Neuron (in vitro differentiated cells): ENCODE data around the gene NAB1.
"Not testable (repeated sequence)": the region's sequence is repeated elsewhere in the genome, so short reads cannot be mapped to it uniquely, and the experiment has no call there.

Source experiments
- H2AFZ ChIP-seq: one replicate; pipeline ENCODE4 v1.6.1; 2013; ENCODE audit warnings: low read depth, mild to moderate bottlenecking, inconsistent platforms, low read length, moderate library complexity
- H3K27me3 ChIP-seq: one replicate; pipeline ENCODE4 v1.6.1; 2013; ENCODE audit warnings: low read length; ENCODE audit not compliant: insufficient read depth
- H3K36me3 ChIP-seq: one replicate; pipeline ENCODE4 v1.6.1; 2013; ENCODE audit warnings: low read length; ENCODE audit not compliant: insufficient read depth
- H3K4me1 ChIP-seq: one replicate; pipeline ENCODE4 v1.6.1; 2013; ENCODE audit warnings: low read length; ENCODE audit not compliant: insufficient read depth
- H3K4me3 ChIP-seq: 2 replicates; pipeline ENCODE4 v1.5.1; 2013; ENCODE audit warnings: mild to moderate bottlenecking, low read length, moderate library complexity
- H3K9me3 ChIP-seq: one replicate; pipeline ENCODE4 v1.6.1; 2013; ENCODE audit warnings: low read length

NAB1 gene

GRCh38 chr2:190685333-190685732, 36.5 kb downstream of the NAB1 start:
- Histone ChIP-seq H2AFZ (no peak overlapping the region), H3K9me3 (no peaks in the 10 kb centered on the region), H3K36me3 (peaks cover 28% of the 10 kb centered on the region), H3K4me1 (no peaks in the 10 kb centered on the region), H3K4me3 (no peak overlapping the region), H3K27me3 (no peaks in the 10 kb centered on the region)

DNA sequence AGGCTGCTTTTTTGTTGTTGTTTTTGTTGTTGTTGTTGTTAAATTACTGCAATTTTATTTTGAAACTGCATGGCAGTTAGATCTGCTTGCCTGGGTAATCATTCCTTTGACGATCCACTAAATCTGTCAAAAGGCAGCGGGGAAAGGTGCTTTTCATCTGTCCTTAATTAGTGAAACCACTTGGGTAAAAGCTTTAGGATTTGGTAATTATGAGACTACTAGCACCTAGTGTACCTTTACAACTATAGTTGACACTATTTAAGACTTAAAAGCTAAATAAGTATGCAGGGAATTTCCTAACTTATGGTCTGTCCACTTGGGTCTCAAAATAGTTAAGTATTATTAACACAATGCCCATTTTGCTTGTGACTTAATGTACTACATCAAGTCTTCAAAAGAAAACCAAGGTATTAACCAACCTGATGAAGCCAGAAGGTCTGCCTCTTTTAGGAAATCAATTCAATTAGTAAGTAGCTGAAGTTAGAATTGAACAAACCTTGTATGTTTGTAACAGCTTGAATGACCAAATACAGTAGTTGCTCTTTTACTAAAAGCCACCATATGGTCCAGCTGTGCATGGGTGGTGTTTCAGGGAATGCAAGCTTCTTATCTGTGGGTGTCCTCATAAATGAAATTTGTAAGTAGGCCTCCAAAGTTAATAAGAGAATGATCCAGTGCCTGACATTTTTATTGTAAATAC, 44.8 kb downstream of the NAB1 start:
- Histone ChIP-seq H3K36me3 (peaks cover 18% of the 10 kb centered on the region), H2AFZ (no peak overlapping the region), H3K4me3 (no peak overlapping the region), H3K9me3 (no peaks in the 10 kb centered on the region), H3K4me1 (peaks cover 6% of the 10 kb centered on the region), H3K27me3 (no peaks in the 10 kb centered on the region)

- Histone ChIP-seq H3K9me3 (no peaks in the 10 kb centered on the region), H3K4me3 (no peak overlapping the region), H3K36me3 (peaks cover 18% of the 10 kb centered on the region), H2AFZ (no peak overlapping the region), H3K27me3 (no peaks in the 10 kb centered on the region), H3K4me1 (peaks cover 6% of the 10 kb centered on the region)
These were observed 45.6 kb downstream of the NAB1 start for GRCh38 chr2:190694479-190694878.

GRCh38 chr2:190695739-190696138, 46.9 kb downstream of the NAB1 start:
- Histone ChIP-seq H3K9me3 (no peaks in the 10 kb centered on the region), H3K4me1 (peaks cover 6% of the 10 kb centered on the region), H3K27me3 (no peaks in the 10 kb centered on the region), H3K4me3 (no peak overlapping the region), H2AFZ (no peak overlapping the region), H3K36me3 (peaks cover 14% of the 10 kb centered on the region)

GRCh38 chr2:190696792-190697398, 48.0 kb downstream of the NAB1 start:
- H3K36me3 ChIP-seq = peaks cover 5% of the 10 kb centered on the region
- no peaks in the 10 kb centered on the region for H3K9me3 ChIP-seq
- no peak overlapping the region for H3K4me3 ChIP-seq
- H3K27me3 ChIP-seq = no peaks in the 10 kb centered on the region
- H2AFZ ChIP-seq = no peak overlapping the region
- H3K4me1 ChIP-seq = peaks cover 6% of the 10 kb centered on the region

DNA sequence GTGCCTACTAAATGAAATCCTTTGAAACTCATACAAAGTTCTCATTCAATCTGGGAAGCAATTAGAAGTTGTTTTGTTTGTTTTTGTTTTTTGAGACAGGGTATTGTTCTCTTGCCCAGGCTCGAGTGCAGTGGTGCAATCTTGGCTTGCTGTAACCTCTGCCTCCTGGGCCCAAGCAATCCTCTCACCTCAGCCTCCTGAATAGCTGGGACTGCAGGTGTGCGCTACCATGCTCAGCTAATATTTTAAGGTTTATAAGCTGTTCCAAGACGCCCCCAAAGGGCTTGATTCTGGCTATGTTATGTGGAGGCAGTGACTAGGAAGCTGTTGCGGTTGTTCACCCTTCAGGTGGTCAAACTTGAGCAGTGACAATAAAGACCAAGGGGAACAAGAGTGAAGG, 48.5 kb downstream of the NAB1 start:
- H3K4me1 ChIP-seq = peaks cover 6% of the 10 kb centered on the region
- H3K36me3 ChIP-seq = peaks cover 5% of the 10 kb centered on the region
- H3K9me3 ChIP-seq = no peaks in the 10 kb centered on the region
- H3K4me3 ChIP-seq = no peak overlapping the region
- H2AFZ ChIP-seq = no peak overlapping the region
- no peaks in the 10 kb centered on the region for H3K27me3 ChIP-seq

DNA sequence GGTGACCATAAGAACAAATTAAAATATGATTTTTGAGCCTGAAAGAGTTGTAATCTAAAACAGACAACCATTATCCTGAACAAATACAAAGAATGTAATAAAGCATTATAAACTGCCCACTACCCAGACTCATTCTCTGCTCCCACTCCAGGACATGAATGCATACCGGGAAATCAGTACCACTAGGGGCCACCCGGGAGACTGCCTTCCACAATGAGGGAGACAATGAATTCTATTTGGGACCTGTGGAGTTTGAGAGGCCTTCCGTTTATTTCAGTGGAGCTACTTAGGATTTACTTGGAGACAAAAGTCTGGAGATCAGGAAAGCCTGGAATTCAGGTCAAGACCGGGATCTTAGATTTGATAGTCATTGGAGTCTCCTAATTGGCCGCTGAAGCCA, 50.0 kb downstream of the NAB1 start:
- no peaks in the 10 kb centered on the region for H3K9me3 ChIP-seq
- H3K36me3 ChIP-seq = no peaks in the 10 kb centered on the region
- H3K4me3 ChIP-seq = no peak overlapping the region
- H3K4me1 ChIP-seq = peaks cover 6% of the 10 kb centered on the region
- H2AFZ ChIP-seq = no peak overlapping the region
- H3K27me3 ChIP-seq = no peaks in the 10 kb centered on the region

DNA sequence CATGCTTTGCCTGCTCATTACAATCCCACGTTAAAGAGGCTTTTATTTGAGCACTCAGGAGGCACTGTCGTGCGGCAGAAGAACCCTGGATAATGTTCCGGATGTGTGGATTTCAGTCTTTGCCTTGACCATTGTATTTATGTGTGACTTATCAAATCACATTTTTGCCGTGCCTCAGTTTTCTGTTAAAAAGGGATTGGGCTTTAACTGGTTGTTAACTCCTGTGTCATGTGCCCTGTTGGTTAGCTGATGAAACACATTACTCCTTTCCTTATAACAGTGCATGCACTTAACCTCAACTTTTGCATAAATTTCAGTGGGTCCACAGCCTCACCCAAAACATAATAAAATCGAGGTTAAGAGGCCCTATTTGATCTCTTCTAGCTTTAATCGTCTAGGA, 52.7 kb downstream of the NAB1 start:
- H3K4me3 ChIP-seq = no peak overlapping the region
- no peaks in the 10 kb centered on the region for H3K9me3 ChIP-seq
- H2AFZ ChIP-seq = no peak overlapping the region
- H3K4me1 ChIP-seq = peaks cover 6% of the 10 kb centered on the region
- H3K27me3 ChIP-seq = no peaks in the 10 kb centered on the region
- H3K36me3 ChIP-seq = no peaks in the 10 kb centered on the region

DNA sequence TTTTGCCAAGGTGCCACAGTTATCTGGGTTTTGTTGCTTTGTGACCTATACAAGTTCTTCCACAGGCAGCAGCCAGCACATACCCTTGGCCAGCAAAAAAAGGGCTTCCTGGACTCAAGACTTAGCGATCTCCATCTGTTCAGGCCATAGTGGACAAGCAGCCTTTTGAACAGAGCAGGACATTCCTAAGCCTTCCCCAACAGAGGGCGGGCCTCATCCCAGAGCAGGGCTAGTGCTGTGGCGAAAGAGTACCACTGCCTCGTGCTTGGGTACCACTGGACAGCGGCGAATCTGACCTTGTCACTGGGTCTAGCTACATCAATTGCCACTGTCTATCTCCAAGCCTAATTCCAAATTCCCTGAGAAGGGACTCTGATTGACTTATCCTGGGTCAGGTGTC, 56.4 kb downstream of the NAB1 start:
- Histone ChIP-seq H3K9me3 (no peaks in the 10 kb centered on the region), H3K27me3 (no peaks in the 10 kb centered on the region), H3K36me3 (no peaks in the 10 kb centered on the region), H2AFZ (no peak overlapping the region), H3K4me3 (no peak overlapping the region), H3K4me1 (no peaks in the 10 kb centered on the region)

DNA sequence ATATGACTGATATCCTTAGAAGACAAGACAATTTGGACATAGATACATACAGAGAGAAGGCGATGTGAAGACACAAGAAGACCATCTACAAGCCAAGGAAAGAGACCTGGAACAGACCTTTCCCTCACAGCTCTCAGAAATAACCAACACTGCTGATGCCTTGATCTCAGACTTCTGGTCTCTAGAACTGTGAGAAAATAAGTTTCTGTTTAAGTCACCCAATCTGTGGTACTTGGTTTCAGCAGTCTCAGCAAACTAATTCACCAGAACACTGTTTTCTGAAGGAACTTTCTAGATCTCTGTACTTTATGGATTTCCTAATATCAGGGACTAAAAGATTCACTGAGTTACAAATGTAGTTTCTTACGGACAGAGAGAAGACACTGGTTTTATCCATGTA, 58.8 kb downstream of the NAB1 start:
- Histone ChIP-seq H3K4me1 (no peaks in the 10 kb centered on the region), H3K36me3 (no peaks in the 10 kb centered on the region), H2AFZ (no peak overlapping the region), H3K27me3 (no peaks in the 10 kb centered on the region), H3K9me3 (no peaks in the 10 kb centered on the region), H3K4me3 (no peak overlapping the region)

- H3K9me3 ChIP-seq, H3K4me1 ChIP-seq, H3K4me3 ChIP-seq: not testable (repeated sequence)
These were observed 59.8 kb downstream of the NAB1 start for GRCh38 chr2:190708650-190709049.

DNA sequence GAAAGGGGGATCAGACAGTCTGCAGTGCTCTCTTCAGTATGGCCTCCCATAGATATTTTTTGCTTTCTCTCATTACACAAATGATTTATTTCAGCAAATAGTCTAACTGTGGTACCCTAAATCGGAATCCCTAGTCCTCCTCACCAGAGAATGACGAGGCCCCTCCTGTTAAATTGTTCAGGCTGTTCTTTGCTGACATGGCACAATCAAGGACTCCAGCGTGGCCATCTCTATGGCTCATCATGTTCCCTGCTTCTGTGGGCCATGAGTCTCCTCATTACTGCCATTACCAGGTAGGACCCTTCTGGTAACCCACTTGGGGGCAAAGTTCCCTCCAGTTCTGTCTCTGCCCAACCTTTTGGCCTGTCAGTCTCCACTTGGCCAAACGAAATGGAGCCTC, 62.2 kb downstream of the NAB1 start:
- H2AFZ ChIP-seq = no peak overlapping the region
- H3K27me3 ChIP-seq = no peaks in the 10 kb centered on the region
- H3K4me3 ChIP-seq = no peak overlapping the region
- H3K4me1 ChIP-seq = no peaks in the 10 kb centered on the region
- no peaks in the 10 kb centered on the region for H3K36me3 ChIP-seq
- H3K9me3 ChIP-seq = no peaks in the 10 kb centered on the region

More at GRCh38 chr2:190708650-190709049, 59.8 kb downstream of the NAB1 start:
- not testable (repeated sequence) for H3K36me3 ChIP-seq, H3K27me3 ChIP-seq, H2AFZ ChIP-seq

DNA sequence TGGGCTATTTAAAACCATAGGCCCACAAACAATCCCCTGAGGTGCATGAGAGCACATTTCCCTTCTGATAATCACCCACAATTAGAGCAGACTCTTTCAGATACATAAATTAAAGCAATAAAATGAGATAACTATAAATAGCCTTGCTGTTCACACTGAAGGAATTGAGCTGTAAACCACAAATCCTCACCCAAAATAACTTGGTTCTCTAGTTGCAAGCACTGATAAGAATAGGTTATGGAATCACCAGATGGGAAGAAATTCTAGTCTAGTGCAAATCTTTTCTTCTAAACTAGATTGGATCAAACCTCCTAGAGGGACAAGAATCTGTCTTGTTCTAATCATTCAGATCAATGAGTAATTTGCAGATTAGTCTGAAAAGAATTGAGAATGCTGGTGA, 64.6 kb downstream of the NAB1 start:
- Histone ChIP-seq H3K9me3 (no peaks in the 10 kb centered on the region), H3K4me3 (no peak overlapping the region), H3K36me3 (no peaks in the 10 kb centered on the region), H3K27me3 (no peaks in the 10 kb centered on the region), H2AFZ (no peak overlapping the region), H3K4me1 (no peaks in the 10 kb centered on the region)

- no peak overlapping the region for H3K4me3 ChIP-seq
- H2AFZ ChIP-seq = no peak overlapping the region
- no peaks in the 10 kb centered on the region for H3K27me3 ChIP-seq
- H3K4me1 ChIP-seq = no peaks in the 10 kb centered on the region
- H3K36me3 ChIP-seq = no peaks in the 10 kb centered on the region
- H3K9me3 ChIP-seq = no peaks in the 10 kb centered on the region
These were observed 66.1 kb downstream of the NAB1 start for GRCh38 chr2:190714958-190715357.
